DOHH2 (cell line): Measurements from ENCODE around the gene HYAL1.
A peak's percentile ranks its signal among the peaks of the same experiment; 100 is the strongest.

Source experiments
- H3F3A ChIP-seq: fragments of 200-600 bp; sonication (generic), shearing (Covaris generic); 2 replicates; pipeline ENCODE4 v1.6.0; 2016; ENCODE audit warnings: antibody characterized with exemption, mild to moderate bottlenecking; ENCODE audit not compliant: control insufficient read depth, insufficient read depth
- H3K27ac ChIP-seq: fragments of 200-600 bp; sonication (generic); 2 replicates; pipeline ENCODE4 v1.5.1; 2014; ENCODE audit warnings: low read depth, mild to moderate bottlenecking, low read length, moderate library complexity
- H3K27me3 ChIP-seq: fragments of 200-600 bp; sonication (generic); 2 replicates; pipeline ENCODE4 v1.6.1; 2014; ENCODE audit warnings: mild to moderate bottlenecking, low read length, mixed read lengths; ENCODE audit not compliant: control insufficient read depth
- H3K36me3 ChIP-seq: fragments of 200-600 bp; sonication (generic); 2 replicates; pipeline ENCODE4 v1.6.1; 2014; ENCODE audit warnings: mild to moderate bottlenecking, low read length, moderate library complexity, mixed read lengths; ENCODE audit not compliant: control insufficient read depth
- H3K4me1 ChIP-seq: fragments of 200-600 bp; sonication (generic); 2 replicates; pipeline ENCODE4 v1.6.1; 2014; ENCODE audit warnings: mild to moderate bottlenecking, low read length, mixed read lengths; ENCODE audit not compliant: control insufficient read depth
- H3K4me2 ChIP-seq: fragments of 200-600 bp; sonication (generic); 2 replicates; pipeline ENCODE4 v1.6.0; 2014; ENCODE audit warnings: mild to moderate bottlenecking, low read length, moderate library complexity
- H3K4me3 ChIP-seq: fragments of 200-600 bp; sonication (generic); 2 replicates; pipeline ENCODE4 v1.5.1; 2014; ENCODE audit warnings: mild to moderate bottlenecking, low read length, mixed read lengths
- H3K79me2 ChIP-seq: fragments of 200-600 bp; sonication (generic); 2 replicates; pipeline ENCODE4 v1.6.1; 2014; ENCODE audit warnings: mild to moderate bottlenecking, low read length, mixed read lengths; ENCODE audit not compliant: control insufficient read depth
- H3K9me2 ChIP-seq: fragments of 200-600 bp; sonication (generic); replicated peaks from 2 replicates; pipeline ENCODE4 v1.6.1; 2014; ENCODE audit warnings: mild to moderate bottlenecking, low read length, mixed read lengths; ENCODE audit not compliant: control insufficient read depth
- H3K9me3 ChIP-seq: fragments of 200-600 bp; sonication (generic); 2 replicates; pipeline ENCODE4 v1.6.1; 2014; ENCODE audit warnings: antibody characterized with exemption, low read length, mixed read lengths; ENCODE audit not compliant: control insufficient read depth, insufficient read depth
- H4K20me1 ChIP-seq: fragments of 200-600 bp; sonication (generic); 2 replicates; pipeline ENCODE4 v1.6.0; 2014; ENCODE audit warnings: low read depth, mild to moderate bottlenecking, antibody characterized with exemption, low read length, moderate library complexity; ENCODE audit not compliant: control insufficient read depth, insufficient read depth
- CTCF ChIP-seq: fragments of 200-600 bp; sonication (generic); IDR thresholded peaks from one replicate; pipeline ENCODE4 v1.5.1; 2014; ENCODE audit warnings: antibody characterized with exemption, mild to moderate bottlenecking, low read depth, low read length; ENCODE audit not compliant: poor library complexity, severe bottlenecking
- EZH2phosphoT487 ChIP-seq: fragments of 200-600 bp; sonication (generic); IDR thresholded peaks from 2 replicates; pipeline ENCODE4 v1.6.1; 2017; ENCODE audit warnings: borderline replicate concordance, mild to moderate bottlenecking, antibody characterized with exemption, low read length, moderate library complexity, mixed read lengths

HYAL1 gene

GRCh38 chr3:50303013-50303815 is at the start of gene HYAL1:
TSS of gene HYAL1 (minus strand) at chr3:50303574. CDS start at chr3:50302956, 618 bp downstream.
- Histone ChIP-seq H3K4me3 (no peak within 1 kb of the TSS), H3F3A (peaks cover 7% of the 10 kb centered on the region), H3K4me1 (peaks cover 22% of the 10 kb centered on the region), H3K27ac (no peak within 1 kb of the TSS), H3K4me2 (no peak within 1 kb of the TSS), H4K20me1 (no peaks in the 10 kb centered on the region), H3K9me3 (no peaks in the 10 kb centered on the region), H3K36me3 (no peaks in the 10 kb centered on the region), H3K27me3 (no peaks in the 10 kb centered on the region), H3K9me2 (no peaks in the 10 kb centered on the region), H3K79me2 (0 out of 2 replicates have a peak, but pooled peaks cover 2% of the 10 kb centered on the region)
- TF ChIP-seq EZH2phosphoT487 (no peak), CTCF (no peak)

- Histone ChIP-seq H3K27ac (no peak overlapping the region), H3K79me2 (peaks cover 59% of the 10 kb centered on the region), H3F3A (0 out of 2 replicates have a peak, but pooled peaks cover 4% of the 10 kb centered on the region), H4K20me1 (peaks cover 18% of the 10 kb centered on the region), H3K9me3 (no peaks in the 10 kb centered on the region), H3K9me2 (no peaks in the 10 kb centered on the region), H3K4me1 (peaks cover 45% of the 10 kb centered on the region), H3K4me3 (no peak overlapping the region), H3K4me2 (no peak overlapping the region), H3K27me3 (no peaks in the 10 kb centered on the region), H3K36me3 (peaks cover 62% of the 10 kb centered on the region)
- no peak for TF ChIP-seq EZH2phosphoT487
- no peak for TF ChIP-seq CTCF
Measured at GRCh38 chr3:50352781-50353180, 49.4 kb upstream of the HYAL1 start.

GRCh38 chr3:50351323-50351697 is 47.9 kb upstream of the HYAL1 start:
- Histone ChIP-seq H3K4me2 (peak overlapping the region; percentile 100), H3K27me3 (no peaks in the 10 kb centered on the region), H3K9me2 (no peaks in the 10 kb centered on the region), H3K4me3 (peak overlapping the region; percentile 90), H3K79me2 (peaks cover 45% of the 10 kb centered on the region), H3F3A (0 out of 2 replicates have a peak, but pooled peaks cover 4% of the 10 kb centered on the region), H3K36me3 (peaks cover 52% of the 10 kb centered on the region), H3K27ac (no peak overlapping the region), H3K9me3 (no peaks in the 10 kb centered on the region), H3K4me1 (peaks cover 34% of the 10 kb centered on the region), H4K20me1 (peaks cover 4% of the 10 kb centered on the region)
- TF ChIP-seq EZH2phosphoT487 = no peak
- no peak for TF ChIP-seq CTCF
